ENCODE data around the gene CYB5R4.

Gene CYB5R4

GRCh38 chr6:83970582-83970981 is 111.1 kb downstream of the CYB5R4 start:
- no peak overlapping the region for H3K27ac Mint-ChIP-seq

GRCh38 chr6:83974409-83975050 is 115.0 kb downstream of the CYB5R4 start:
- H3K4me3 Mint-ChIP-seq: no peak overlapping the region
- H3K9me3 Mint-ChIP-seq (ENCODE audit: low read depth): peaks cover under 1% of the 10 kb centered on the region

More at GRCh38 chr6:83970582-83970981, 111.1 kb downstream of the CYB5R4 start:
- H3K36me3 Mint-ChIP-seq: peaks cover 9% of the 10 kb centered on the region
- H3K4me3 Mint-ChIP-seq: no peak overlapping the region
- H3K4me1 Mint-ChIP-seq (ENCODE audit: low read depth): no peaks in the 10 kb centered on the region
- peaks cover 22% of the 10 kb centered on the region for H3K9me3 Mint-ChIP-seq (ENCODE audit: low read depth)
- no peaks in the 10 kb centered on the region for H3K27me3 Mint-ChIP-seq

GRCh38 chr6:83976037-83976755 is 116.7 kb downstream of the CYB5R4 start:
- H3K4me1 Mint-ChIP-seq (ENCODE audit: low read depth): no peaks in the 10 kb centered on the region
- peaks cover 6% of the 10 kb centered on the region for H3K9me3 Mint-ChIP-seq (ENCODE audit: low read depth)
- no peak overlapping the region for H3K27ac Mint-ChIP-seq
- peaks cover 5% of the 10 kb centered on the region for H3K36me3 Mint-ChIP-seq
- no peak overlapping the region for H3K4me3 Mint-ChIP-seq
- H3K27me3 Mint-ChIP-seq: no peaks in the 10 kb centered on the region

More at GRCh38 chr6:83974409-83975050, 115.0 kb downstream of the CYB5R4 start:
- Mint-ChIP-seq H3K27me3 (no peaks in the 10 kb centered on the region), H3K4me1 (ENCODE audit: low read depth) (no peaks in the 10 kb centered on the region), H3K36me3 (no peaks in the 10 kb centered on the region), H3K27ac (no peak overlapping the region)

- H3K9me3 Mint-ChIP-seq (ENCODE audit: low read depth): peaks cover 6% of the 10 kb centered on the region
- H3K27ac Mint-ChIP-seq: no peak overlapping the region
- no peaks in the 10 kb centered on the region for H3K27me3 Mint-ChIP-seq
- H3K4me1 Mint-ChIP-seq (ENCODE audit: low read depth): no peaks in the 10 kb centered on the region
- peaks cover 6% of the 10 kb centered on the region for H3K36me3 Mint-ChIP-seq
- no peak overlapping the region for H3K4me3 Mint-ChIP-seq
Measured at GRCh38 chr6:83976871-83977270, 117.4 kb downstream of the CYB5R4 start.

- H3K4me3 Mint-ChIP-seq: no peak overlapping the region
- no peak overlapping the region for H3K27ac Mint-ChIP-seq
- H3K4me1 Mint-ChIP-seq (ENCODE audit: low read depth): no peaks in the 10 kb centered on the region
- H3K27me3 Mint-ChIP-seq: no peaks in the 10 kb centered on the region
- H3K9me3 Mint-ChIP-seq (ENCODE audit: low read depth): peaks cover 6% of the 10 kb centered on the region
- peaks cover 15% of the 10 kb centered on the region for H3K36me3 Mint-ChIP-seq
Measured at GRCh38 chr6:83978324-83978734, 118.8 kb downstream of the CYB5R4 start.

GRCh38 chr6:83978997-83979396 is 119.5 kb downstream of the CYB5R4 start:
- Mint-ChIP-seq H3K9me3 (ENCODE audit: low read depth) (peaks cover 6% of the 10 kb centered on the region), H3K4me3 (no peak overlapping the region), H3K4me1 (ENCODE audit: low read depth) (no peaks in the 10 kb centered on the region), H3K36me3 (peaks cover 18% of the 10 kb centered on the region), H3K27ac (no peak overlapping the region), H3K27me3 (no peaks in the 10 kb centered on the region)

- H3K36me3 Mint-ChIP-seq: peaks cover 21% of the 10 kb centered on the region
- peaks cover 6% of the 10 kb centered on the region for H3K9me3 Mint-ChIP-seq (ENCODE audit: low read depth)
- H3K4me3 Mint-ChIP-seq: no peak overlapping the region
- H3K27ac Mint-ChIP-seq: no peak overlapping the region
- H3K4me1 Mint-ChIP-seq (ENCODE audit: low read depth): no peaks in the 10 kb centered on the region
- no peaks in the 10 kb centered on the region for H3K27me3 Mint-ChIP-seq
Measured at GRCh38 chr6:83984411-83984810, 124.9 kb downstream of the CYB5R4 start.

- no peaks in the 10 kb centered on the region for H3K9me3 Mint-ChIP-seq (ENCODE audit: low read depth)
- no peak overlapping the region for H3K27ac Mint-ChIP-seq
- no peaks in the 10 kb centered on the region for H3K4me1 Mint-ChIP-seq (ENCODE audit: low read depth)
- H3K36me3 Mint-ChIP-seq: peaks cover 18% of the 10 kb centered on the region
- no peaks in the 10 kb centered on the region for H3K27me3 Mint-ChIP-seq
- H3K4me3 Mint-ChIP-seq: no peak overlapping the region
Measured at GRCh38 chr6:83985308-83985713, 125.8 kb downstream of the CYB5R4 start.

- H3K27ac Mint-ChIP-seq: no peak overlapping the region
- no peaks in the 10 kb centered on the region for H3K4me1 Mint-ChIP-seq (ENCODE audit: low read depth)
- H3K4me3 Mint-ChIP-seq: no peak overlapping the region
- no peaks in the 10 kb centered on the region for H3K27me3 Mint-ChIP-seq
- no peaks in the 10 kb centered on the region for H3K9me3 Mint-ChIP-seq (ENCODE audit: low read depth)
- H3K36me3 Mint-ChIP-seq: peaks cover 15% of the 10 kb centered on the region
Measured at GRCh38 chr6:83985715-83986114, 126.2 kb downstream of the CYB5R4 start.

- Mint-ChIP-seq H3K27me3 (peaks cover 2% of the 10 kb centered on the region), H3K27ac (no peak overlapping the region), H3K36me3 (peaks cover 3% of the 10 kb centered on the region), H3K9me3 (ENCODE audit: low read depth) (peaks cover 3% of the 10 kb centered on the region), H3K4me3 (no peak overlapping the region), H3K4me1 (ENCODE audit: low read depth) (no peaks in the 10 kb centered on the region)
Measured at GRCh38 chr6:83998021-83998584, 138.6 kb downstream of the CYB5R4 start.

- H3K36me3 Mint-ChIP-seq: no peaks in the 10 kb centered on the region
- peaks cover 5% of the 10 kb centered on the region for H3K27me3 Mint-ChIP-seq
- H3K4me3 Mint-ChIP-seq: no peak overlapping the region
- no peaks in the 10 kb centered on the region for H3K9me3 Mint-ChIP-seq (ENCODE audit: low read depth)
- H3K4me1 Mint-ChIP-seq (ENCODE audit: low read depth): no peaks in the 10 kb centered on the region
- no peak overlapping the region for H3K27ac Mint-ChIP-seq
Measured at GRCh38 chr6:84001119-84001518, 141.6 kb downstream of the CYB5R4 start.

GRCh38 chr6:84002226-84002625 is 142.7 kb downstream of the CYB5R4 start:
- Mint-ChIP-seq H3K27ac (no peak overlapping the region), H3K27me3 (peaks cover 5% of the 10 kb centered on the region), H3K4me1 (ENCODE audit: low read depth) (no peaks in the 10 kb centered on the region), H3K9me3 (ENCODE audit: low read depth) (no peaks in the 10 kb centered on the region), H3K36me3 (no peaks in the 10 kb centered on the region), H3K4me3 (no peak overlapping the region)

- peaks cover 5% of the 10 kb centered on the region for H3K27me3 Mint-ChIP-seq
- no peak overlapping the region for H3K27ac Mint-ChIP-seq
- H3K36me3 Mint-ChIP-seq: no peaks in the 10 kb centered on the region
- H3K4me3 Mint-ChIP-seq: no peak overlapping the region
- no peaks in the 10 kb centered on the region for H3K4me1 Mint-ChIP-seq (ENCODE audit: low read depth)
- H3K9me3 Mint-ChIP-seq (ENCODE audit: low read depth): no peaks in the 10 kb centered on the region
Measured at GRCh38 chr6:84003131-84003530, 143.6 kb downstream of the CYB5R4 start.

GRCh38 chr6:84003654-84004053 is 144.2 kb downstream of the CYB5R4 start:
- Mint-ChIP-seq H3K27me3 (peaks cover 5% of the 10 kb centered on the region), H3K27ac (no peak overlapping the region), H3K4me1 (ENCODE audit: low read depth) (no peaks in the 10 kb centered on the region), H3K4me3 (no peak overlapping the region), H3K9me3 (ENCODE audit: low read depth) (no peaks in the 10 kb centered on the region), H3K36me3 (no peaks in the 10 kb centered on the region)

GRCh38 chr6:84007871-84008270 is 148.4 kb downstream of the CYB5R4 start:
- H3K27me3 Mint-ChIP-seq: peaks cover 9% of the 10 kb centered on the region
- no peak overlapping the region for H3K4me3 Mint-ChIP-seq
- H3K9me3 Mint-ChIP-seq (ENCODE audit: low read depth): no peaks in the 10 kb centered on the region

More at GRCh38 chr6:84007871-84008270, 148.4 kb downstream of the CYB5R4 start:
- Mint-ChIP-seq H3K27ac (no peak overlapping the region), H3K4me1 (ENCODE audit: low read depth) (no peaks in the 10 kb centered on the region), H3K36me3 (no peaks in the 10 kb centered on the region)
